HEK293T (cell line): Measurements from ENCODE around the gene PTEN.

Experiments
- ARNT ChIP-seq: fragments of 450-650 bp; IDR thresholded peaks from 2 replicates; pipeline ENCODE4 v1.6.1; 2017; ENCODE audit warnings: mild to moderate bottlenecking
- BHLHE40 ChIP-seq: fragments of 450-650 bp; IDR thresholded peaks from 2 replicates; pipeline ENCODE4 v1.6.1; 2016; ENCODE audit warnings: mild to moderate bottlenecking, moderate library complexity, borderline replicate concordance
- ELF4 ChIP-seq: fragments of 450-650 bp; IDR thresholded peaks from 2 replicates; pipeline ENCODE4 v1.6.1; 2017; ENCODE audit warnings: antibody characterized with exemption
- FOXA1 ChIP-seq: fragments of 450-650 bp; IDR thresholded peaks from 2 replicates; pipeline ENCODE4 v1.6.1; 2016; ENCODE audit warnings: mild to moderate bottlenecking
- FOXM1 ChIP-seq: fragments of 450-650 bp; IDR thresholded peaks from 2 replicates; pipeline ENCODE4 v1.6.1; 2017; ENCODE audit warnings: mild to moderate bottlenecking, borderline replicate concordance
- L3MBTL2 ChIP-seq: fragments of 450-650 bp; conservative IDR thresholded peaks from 2 replicates; pipeline ENCODE4 v1.6.1; 2016; ENCODE audit warnings: mild to moderate bottlenecking
- LEF1 ChIP-seq: fragments of 450-650 bp; IDR thresholded peaks from 2 replicates; pipeline ENCODE4 v1.6.1; 2017; ENCODE audit warnings: mild to moderate bottlenecking, borderline replicate concordance
- PKNOX1 ChIP-seq: fragments of 450-650 bp; IDR thresholded peaks from 2 replicates; pipeline ENCODE4 v1.6.1; 2016
- SP1 ChIP-seq: fragments of 450-650 bp; IDR thresholded peaks from 2 replicates; pipeline ENCODE4 v1.6.1; 2017
- TARDBP ChIP-seq: fragments of 450-650 bp; IDR thresholded peaks from 2 replicates; pipeline ENCODE4 v1.6.1; 2016
- ZNF384 ChIP-seq: fragments of 450-650 bp; IDR thresholded peaks from 2 replicates; pipeline ENCODE4 v1.6.1; 2016

- no peak for TF ChIP-seq PKNOX1
- no peak for TF ChIP-seq ARNT
- no peak for TF ChIP-seq SP1
- TF ChIP-seq LEF1 = no peak
- no peak for TF ChIP-seq L3MBTL2
- no peak for TF ChIP-seq BHLHE40
- no peak for TF ChIP-seq ELF4
- no peak for TF ChIP-seq FOXM1
- no peak for TF ChIP-seq FOXA1
- TF ChIP-seq TARDBP = no peak
- no peak for TF ChIP-seq ZNF384
Measured at GRCh38 chr10:87868277-87868676, 4.9 kb downstream of the PTEN start.
